Ramos (cell line): ENCODE data around the gene PPIL1.

Experiments
- in situ Hi-C: fragments of 300-500 bp; cut with MboI; formaldehyde crosslinking; loops from one replicate; pipeline ENCODE4 v1.14.3; 2022; ENCODE audit warnings: low sequenced_read_pairs; ENCODE audit not compliant: unreplicated experiment

PPIL1 gene

DNA sequence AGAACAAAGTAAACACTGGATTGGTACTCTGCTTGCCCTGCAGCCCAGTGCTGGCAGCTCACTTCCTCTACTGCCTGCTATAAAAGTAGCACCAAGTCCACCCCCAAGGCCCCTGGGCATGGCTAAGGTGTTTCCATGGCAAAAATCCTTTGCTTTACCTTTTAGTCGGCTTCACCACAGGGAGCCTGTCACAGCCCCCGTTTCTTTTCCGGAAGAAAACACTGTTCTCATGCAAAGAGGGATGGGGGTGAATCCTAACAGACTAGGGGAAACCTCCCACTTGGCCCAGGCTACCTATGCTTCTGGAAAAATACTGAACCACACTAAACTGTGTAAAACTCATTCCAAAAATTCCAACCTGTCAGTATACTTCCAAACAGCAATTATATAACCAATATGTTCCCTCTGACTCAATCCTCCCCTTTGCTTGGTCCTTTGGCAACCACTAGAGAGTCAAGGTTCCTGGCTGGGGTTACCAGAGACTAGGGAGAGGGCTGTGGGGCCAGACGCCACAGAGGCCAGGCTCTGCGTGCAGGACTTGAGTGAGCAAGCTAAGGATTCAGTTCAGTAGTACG lies 16.1 kb downstream of the PPIL1 start:
- in situ Hi-C loops, result no loop called here

- in situ Hi-C loops, result no loop called here
Measured at GRCh38 chr6:36857325-36857724, 17.3 kb downstream of the PPIL1 start.

DNA sequence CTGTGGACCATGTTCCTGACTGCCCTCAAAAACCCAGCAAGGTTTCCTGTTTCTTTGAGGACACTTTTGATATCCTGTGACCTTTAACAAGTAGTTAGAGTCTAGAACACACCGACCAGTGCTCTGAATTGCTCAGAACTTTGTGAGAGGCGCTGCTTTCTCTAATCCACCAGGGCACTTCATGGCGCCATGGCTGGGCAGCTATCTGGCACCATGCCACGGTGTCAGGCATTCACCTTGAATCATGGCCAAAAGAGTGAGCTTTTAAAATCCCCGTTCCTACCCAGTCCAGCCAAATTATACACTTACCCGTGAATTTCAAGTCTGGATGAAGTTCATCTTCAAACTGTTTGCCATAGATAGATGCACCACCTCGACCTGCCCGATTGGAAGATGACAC lies 18.3 kb downstream of the PPIL1 start:
- in situ Hi-C loops, result no loop called here

DNA sequence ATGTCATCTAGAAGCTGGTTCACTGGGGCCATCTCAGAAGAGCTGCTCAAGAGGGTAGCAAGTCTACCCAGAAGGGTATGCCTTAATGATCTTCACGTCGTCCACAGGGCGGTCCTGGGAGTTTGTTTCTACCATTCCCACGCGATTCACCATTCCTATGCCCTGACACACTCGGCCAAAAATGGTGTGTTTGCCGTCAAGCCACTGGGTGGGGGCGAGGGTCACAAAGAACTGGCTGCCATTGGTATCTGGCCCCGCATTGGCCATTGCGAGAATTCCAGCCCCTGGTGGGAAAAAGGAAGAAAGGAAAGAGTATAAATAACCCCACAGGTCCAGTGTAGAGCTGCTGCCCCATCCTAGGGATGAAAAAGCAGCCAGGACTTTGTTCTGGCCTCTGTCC lies 18.9 kb downstream of the PPIL1 start:
- in situ Hi-C loops, result no loop called here

- in situ Hi-C loops, result no loop called here
Measured at GRCh38 chr6:36853325-36853724, 21.3 kb downstream of the PPIL1 start.

- in situ Hi-C loops, result no loop called here
Measured at GRCh38 chr6:36852481-36853147, 22.0 kb downstream of the PPIL1 start.

DNA sequence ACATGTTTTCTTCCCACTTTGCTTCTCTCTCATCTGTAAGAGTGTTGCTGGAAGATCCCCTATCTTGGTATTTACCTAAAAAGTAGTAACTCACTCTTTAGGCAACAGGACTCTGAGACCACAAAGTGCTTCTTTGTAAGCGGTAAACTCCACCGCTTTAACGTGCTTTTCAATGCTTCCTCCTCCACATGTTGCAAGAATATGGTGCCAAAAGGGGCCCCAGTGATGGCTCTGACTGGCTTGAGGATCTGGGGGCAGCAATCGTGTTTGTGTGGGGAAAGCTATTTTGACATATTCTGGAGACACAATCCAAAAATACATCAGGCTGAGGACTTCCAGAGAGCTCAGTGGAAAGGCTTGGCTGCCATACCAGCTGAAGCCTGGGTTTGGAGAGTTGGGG lies 23.0 kb downstream of the PPIL1 start:
- in situ Hi-C loops, result no loop called here

DNA sequence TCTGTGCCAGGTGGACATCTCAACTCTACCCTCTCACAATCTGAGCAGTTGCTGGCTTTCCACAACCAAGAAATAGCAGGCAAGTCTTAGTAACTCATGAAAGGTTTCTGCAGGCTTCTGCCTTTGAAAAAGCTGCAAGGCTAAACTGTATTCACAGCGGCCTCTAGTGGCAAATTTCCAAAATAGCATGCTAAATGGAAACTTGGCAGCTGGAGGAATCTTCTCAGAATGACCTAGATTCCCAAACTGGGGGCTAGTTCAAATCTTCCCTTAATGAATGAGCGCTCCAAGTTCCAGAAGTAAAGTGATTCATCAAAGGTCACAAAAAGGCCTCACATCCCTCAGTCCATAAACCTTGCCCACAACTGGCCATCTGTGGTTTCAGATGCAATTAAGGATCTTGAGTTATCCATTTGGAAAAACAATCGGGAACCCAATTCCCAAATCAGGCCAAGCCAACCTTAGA lies 23.4 kb downstream of the PPIL1 start:
- in situ Hi-C loops, result no loop called here

GRCh38 chr6:36850021-36850420 lies 24.6 kb downstream of the PPIL1 start:
- in situ Hi-C loops, result no loop called here

- in situ Hi-C loops, result no loop called here
Measured at GRCh38 chr6:36848658-36849441, 25.8 kb downstream of the PPIL1 start.

DNA sequence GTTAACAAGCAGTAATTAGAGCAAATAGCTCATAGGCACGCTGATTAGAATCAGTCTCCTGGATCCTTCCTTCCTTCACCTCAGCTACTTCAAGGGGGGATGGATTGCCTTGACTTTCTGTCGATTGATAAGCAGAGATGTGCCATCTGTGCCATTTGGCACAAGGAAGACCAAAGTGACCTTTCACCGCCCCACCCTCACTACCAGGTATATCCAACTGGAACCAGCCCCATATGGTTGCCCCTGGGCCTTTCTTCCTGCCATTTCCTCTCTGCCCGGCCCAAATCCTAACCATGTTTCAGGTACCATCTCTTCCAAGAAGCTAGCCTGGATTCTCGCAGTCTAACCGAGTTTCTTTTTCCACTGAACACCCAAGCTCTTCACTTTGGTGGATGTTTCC lies 26.6 kb downstream of the PPIL1 start:
- in situ Hi-C loops, result no loop called here

DNA sequence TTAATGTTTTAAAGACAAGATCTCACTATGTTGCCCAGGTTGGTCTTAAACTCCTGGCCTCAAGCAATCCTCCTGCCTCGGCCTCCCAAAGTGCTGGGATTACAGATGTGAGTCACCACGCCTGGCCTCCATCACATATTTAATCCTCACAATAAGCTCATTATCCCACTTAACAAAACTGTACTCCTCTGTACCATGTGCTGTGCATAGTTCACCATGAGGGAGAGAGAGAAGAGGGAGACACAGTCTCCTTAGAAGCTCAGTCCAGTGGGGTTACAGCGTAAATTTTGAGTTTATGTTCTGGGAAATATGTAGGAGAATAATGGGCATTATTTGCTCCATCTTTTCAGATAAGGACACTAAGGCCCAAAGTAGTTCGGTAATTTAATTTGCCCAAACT lies 27.5 kb downstream of the PPIL1 start:
- in situ Hi-C loops, result no loop called here

GRCh38 chr6:36845233-36845632 lies 29.4 kb downstream of the PPIL1 start:
- in situ Hi-C loops, result no loop called here

DNA sequence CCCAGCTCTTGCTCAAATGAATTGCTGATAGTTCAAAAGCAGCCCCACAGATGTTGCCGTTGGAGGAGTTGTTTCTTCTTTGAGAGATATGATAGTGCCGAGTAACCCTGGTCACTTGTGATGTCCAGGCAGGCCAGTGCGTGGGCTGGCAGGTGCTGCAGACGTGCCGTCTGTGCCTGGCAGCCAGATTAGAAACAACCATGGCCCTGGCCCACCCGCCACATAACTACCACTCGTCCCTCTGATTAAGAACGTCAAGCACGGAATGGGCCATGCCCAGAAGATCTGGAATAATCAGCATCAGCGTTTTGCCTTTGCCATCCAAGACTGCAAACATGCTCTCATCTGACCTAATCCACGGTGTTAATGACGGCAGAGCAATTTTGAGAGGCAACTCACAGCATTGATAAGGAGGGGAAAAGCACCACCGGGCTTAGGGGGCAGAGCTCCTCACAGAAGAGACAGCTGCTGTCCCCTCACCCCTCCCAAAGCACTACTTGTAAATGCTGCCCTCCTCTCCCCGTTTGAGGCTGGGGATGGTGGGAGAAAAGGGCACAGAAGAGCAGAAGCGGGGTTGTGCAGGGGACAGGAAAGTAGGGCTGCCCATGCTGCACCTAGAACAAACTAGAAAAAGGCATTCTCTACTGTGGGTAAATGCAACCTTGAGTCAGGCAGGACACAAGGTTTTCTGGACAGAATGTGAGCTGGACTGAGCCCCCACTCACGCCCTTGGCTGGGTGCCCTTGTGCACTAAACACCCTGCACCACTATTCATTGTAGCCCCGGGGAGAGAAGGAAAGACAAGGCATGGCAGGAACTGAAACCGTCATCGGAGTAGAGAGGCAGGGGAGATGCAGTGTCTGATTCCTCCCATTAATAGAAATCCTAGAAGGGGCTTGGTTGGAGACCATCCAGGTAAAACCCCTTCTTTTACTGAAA lies 30.1 kb downstream of the PPIL1 start:
- in situ Hi-C loops, result no loop called here

DNA sequence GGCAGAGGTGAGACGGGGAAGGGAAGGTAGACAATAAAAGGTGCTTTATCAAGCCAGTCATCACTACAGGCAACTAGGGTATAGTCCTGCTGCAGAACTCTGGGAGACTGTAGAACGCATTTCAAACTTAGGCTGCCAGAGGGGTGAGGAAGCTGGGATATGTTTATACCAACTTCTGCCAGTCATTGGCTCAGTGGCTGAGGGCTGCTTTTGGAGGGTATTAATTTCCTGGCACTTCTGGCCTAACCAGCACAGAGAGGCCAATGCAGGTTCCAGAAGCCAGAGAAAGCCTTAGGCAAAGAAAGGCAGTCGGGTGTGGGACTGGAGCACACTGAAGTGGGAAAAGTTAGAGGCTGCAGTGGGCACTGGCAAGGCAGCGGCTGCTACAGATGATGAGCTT lies 31.4 kb downstream of the PPIL1 start:
- in situ Hi-C loops, result no loop called here

DNA sequence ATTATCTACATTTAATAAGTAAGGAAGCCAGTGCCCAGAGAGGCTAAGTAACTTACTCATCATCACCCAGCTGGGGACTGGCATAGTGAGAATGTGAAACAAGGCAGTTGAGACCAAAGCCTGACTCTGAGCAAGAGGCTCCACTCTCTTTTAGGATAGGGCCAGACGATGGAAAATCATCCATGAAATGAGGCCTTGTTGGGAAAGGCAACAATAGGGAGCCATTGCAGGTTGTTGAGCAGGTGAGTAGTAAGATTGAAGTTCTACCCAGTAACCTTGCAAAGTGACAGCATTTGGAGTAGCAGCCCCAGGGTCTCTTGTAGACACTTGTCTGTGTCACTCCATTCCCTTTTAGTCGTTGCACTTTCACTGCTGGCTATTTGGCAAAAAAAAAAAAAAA lies 32.8 kb downstream of the PPIL1 start:
- in situ Hi-C loops, result no loop called here

DNA sequence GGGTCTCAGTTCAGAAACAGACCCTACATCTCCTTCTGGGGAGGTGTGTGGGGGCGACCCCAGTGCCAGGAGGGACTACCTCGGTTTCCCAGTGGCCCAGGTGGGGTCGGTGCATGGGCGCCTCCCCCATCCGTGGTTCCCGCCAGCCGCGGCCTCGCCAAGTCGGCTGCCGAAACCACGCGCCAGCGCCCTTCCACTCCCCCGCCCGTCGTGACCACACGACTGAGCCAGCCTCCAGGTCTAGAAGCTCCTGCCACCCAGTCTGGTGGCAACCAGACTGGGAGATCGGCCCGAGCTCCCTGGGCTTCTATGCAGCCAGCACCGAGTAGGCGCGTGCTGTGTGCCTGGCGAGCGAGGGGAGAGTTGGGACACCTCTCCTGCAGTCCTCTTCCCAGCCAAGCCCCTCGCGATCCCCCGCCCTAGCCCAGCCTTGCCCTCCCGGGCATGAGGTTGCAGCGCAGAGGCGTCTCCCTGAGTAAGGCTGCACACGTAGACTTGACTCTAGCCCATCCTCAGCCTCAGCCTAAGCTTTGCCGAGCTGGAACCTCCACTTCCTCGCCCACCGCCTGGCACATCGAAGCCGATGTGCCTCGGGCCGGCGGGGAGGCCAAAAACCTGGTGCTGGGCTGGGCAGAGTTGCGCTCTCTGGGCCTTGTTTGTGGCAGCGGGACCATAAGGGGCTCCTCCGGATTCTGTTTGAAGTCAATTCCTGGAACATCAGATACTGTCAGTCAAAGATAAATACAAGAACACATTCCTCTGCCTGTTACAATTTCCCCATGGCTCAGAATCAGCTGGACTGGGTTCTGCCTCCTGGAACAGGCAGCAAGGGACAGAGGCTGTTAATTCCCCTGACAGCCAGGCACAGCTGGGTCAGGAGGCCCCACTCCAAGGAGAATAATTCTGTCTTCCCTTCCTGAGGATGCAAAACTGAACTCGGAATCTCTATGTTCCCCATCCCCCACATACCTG lies 33.9 kb downstream of the PPIL1 start:
- in situ Hi-C loops, result no loop called here

- in situ Hi-C loops, result no loop called here
Measured at GRCh38 chr6:36839749-36840431, 34.7 kb downstream of the PPIL1 start.
